Aorta (tissue), 5 donors: ENCODE results near the gene STBD1. TPM values are rescaled to one million over a fixed set of nuclear protein-coding genes. Genes with fewer than 3 reads are reported as not detected.
"Not testable (repeated sequence)": the region's sequence is repeated elsewhere in the genome, so short reads cannot be mapped to it uniquely, and the experiment has no call there.

Experiments
- ATAC-seq: fragments of 200-7000 bp; cut with Tn5 transposase; one replicate; pipeline ENCODE4 v1.9.1; 2022; ENCODE audit warnings: moderate library complexity; ENCODE audit not compliant: low FRiP score
- DNase-seq, 2 donors: peaks; one replicate each; pipeline ENCODE4 v3.0.0-alpha.2; 2020
- H3K27ac ChIP-seq, 2 donors: one replicate each; pipeline ENCODE4 v1.5.1; 2013; ENCODE audit warnings: low read length in 2 of 2, mild to moderate bottlenecking in 2 of 2, moderate library complexity in 2 of 2, control low read depth in 1 of 2, inconsistent platforms in 1 of 2, low read depth in 1 of 2
- H3K27me3 ChIP-seq, 2 donors: one replicate each; pipeline ENCODE4 v1.6.1; 2013; ENCODE audit warnings: control low read depth in 1 of 2, low read length in 1 of 2, mild to moderate bottlenecking in 1 of 2, moderate library complexity in 1 of 2; ENCODE audit not compliant: insufficient read depth in 2 of 2, control insufficient read depth in 1 of 2
- H3K36me3 ChIP-seq, 2 donors: one replicate each; pipeline ENCODE4 v1.6.1; 2013; ENCODE audit warnings: control low read depth in 1 of 2, low read length in 1 of 2, mild to moderate bottlenecking in 1 of 2; ENCODE audit not compliant: insufficient read depth in 2 of 2, control insufficient read depth in 1 of 2
- H3K4me1 ChIP-seq, 2 donors: one replicate each; pipeline ENCODE4 v1.6.1; 2013; ENCODE audit warnings: low read length in 2 of 2, control low read depth in 1 of 2, mild to moderate bottlenecking in 1 of 2, moderate library complexity in 1 of 2; ENCODE audit not compliant: insufficient read depth in 2 of 2, control insufficient read depth in 1 of 2
- H3K4me3 ChIP-seq, 2 donors: one replicate each; pipeline ENCODE4 v1.5.1; 2013; ENCODE audit warnings: low read length in 2 of 2, control low read depth in 1 of 2, mild to moderate bottlenecking in 1 of 2
- H3K9me3 ChIP-seq: one replicate; pipeline ENCODE4 v1.6.1; 2013; ENCODE audit warnings: mild to moderate bottlenecking, low read length; ENCODE audit not compliant: control insufficient read depth
- WGBS, 2 donors: extraction: QIAGEN DNeasy Blood & Tissue Kit; methylation state at CpG; one replicate each; pipeline ENCODE4 v1.1.7; 2013; 5-methylcytosine and 5-hydroxymethylcytosine counted together
- intact Hi-C, 2 donors: fragments of 100-400 bp; cut with DNase I; formaldehyde crosslinking; loops; one replicate each; pipeline versions ENCODE4 v1.14.2 to v1.15.0; 2022
- polyA plus RNA-seq, 2 donors: library from polyadenylated mRNA; stranded (reverse); fragments of 200-250 nt; gene quantifications; one replicate each; pipeline ENCODE4 v1.2.3, GENCODE V29; 2013
- total RNA-seq, 2 donors: library from RNA; stranded (reverse); fragmentation: NEBNext Ultra II Directional; extraction: Animal tissue kit (Norgen Biotek cat#: 25700); gene quantifications; one replicate each; pipeline ENCODE4 v1.2.1, GENCODE V29; 2021
- donor health status: healthy with polysubstance abuse.
- donor health status: Bipolar disorder and iron deficiency.
- donor health status: DM: no; HTN: no; CAD: no.
- donor health status: DM: no; HTN: no; CAD: no.
- donor health status: DM: yes; HTN: yes; CAD: no.

The STBD1 gene
- total and polyA plus RNA-seq, 4 donors = 7.4 to 16.8 (median 11.7) TPM

GRCh38 chr4:76280488-76281441 is 25.8 kb upstream of the STBD1 start:
- no peak overlapping the region for H3K27ac ChIP-seq
- H3K27me3 ChIP-seq = no peaks in the 10 kb centered on the region
- intact Hi-C loops = no loop called here
- H3K36me3 ChIP-seq = peaks cover 0 to 2% of the 10 kb centered on the region in 2 donors
- WGBS, 2 donors = 87 to 90% methylated on average over 6 of the region's 6 CpGs
- peaks cover 1% of the 10 kb centered on the region for H3K9me3 ChIP-seq
- no peak for DNase-seq
- no peak for ATAC-seq
- no peaks in the 10 kb centered on the region for H3K4me1 ChIP-seq
- no peak overlapping the region for H3K4me3 ChIP-seq

GRCh38 chr4:76281594-76281993 is 24.9 kb upstream of the STBD1 start:
- DNase-seq, H3K27me3 ChIP-seq, H3K27ac ChIP-seq, ATAC-seq, H3K4me3 ChIP-seq, H3K9me3 ChIP-seq, H3K4me1 ChIP-seq, intact Hi-C loops, H3K36me3 ChIP-seq: not testable (repeated sequence)
- 41 to 45% methylated on average over 6 of the region's 6 CpGs for WGBS, 2 donors

GRCh38 chr4:76282941-76283689 is 23.4 kb upstream of the STBD1 start:
- ATAC-seq (no peak), DNase-seq (no peak)
- H3K4me3 ChIP-seq = no peak overlapping the region
- H3K27me3 ChIP-seq = no peaks in the 10 kb centered on the region
- H3K4me1 ChIP-seq = no peaks in the 10 kb centered on the region
- H3K9me3 ChIP-seq = peaks cover 1% of the 10 kb centered on the region
- H3K36me3 ChIP-seq = peaks cover 0 to 2% of the 10 kb centered on the region in 2 donors
- intact Hi-C loops = no loop called here
- WGBS, 2 donors = 81 to 86% methylated on average over 6 of the region's 6 CpGs
- no peak overlapping the region for H3K27ac ChIP-seq

GRCh38 chr4:76283900-76284299 is 22.6 kb upstream of the STBD1 start:
- Histone ChIP-seq H3K4me3 (no peak overlapping the region), H3K36me3 (peaks cover 0 to 2% of the 10 kb centered on the region in 2 donors), H3K27me3 (no peaks in the 10 kb centered on the region), H3K27ac (no peak overlapping the region), H3K9me3 (peaks cover 1% of the 10 kb centered on the region), H3K4me1 (no peaks in the 10 kb centered on the region)
- 61 to 69% methylated on average over 4 of the region's 4 CpGs for WGBS, 2 donors
- intact Hi-C loops = no loop called here
- DNase-seq = no peak
- ATAC-seq = no peak

GRCh38 chr4:76287811-76288210 is 18.7 kb upstream of the STBD1 start:
- DNase-seq, H3K27me3 ChIP-seq, H3K4me3 ChIP-seq, H3K36me3 ChIP-seq, ATAC-seq, intact Hi-C loops, H3K27ac ChIP-seq, H3K9me3 ChIP-seq, H3K4me1 ChIP-seq: not testable (repeated sequence)
- 83 to 84% methylated on average over 3 of the region's 3 CpGs for WGBS, 2 donors

GRCh38 chr4:76292730-76293129 is 13.8 kb upstream of the STBD1 start:
- ATAC-seq = no peak
- no peak for DNase-seq
- peaks cover 4% of the 10 kb centered on the region for H3K9me3 ChIP-seq
- H3K36me3 ChIP-seq = no peaks in the 10 kb centered on the region
- intact Hi-C loops = no loop called here
- H3K27ac ChIP-seq = no peak overlapping the region
- no peak overlapping the region for H3K4me3 ChIP-seq
- no peaks in the 10 kb centered on the region for H3K27me3 ChIP-seq
- WGBS, 2 donors = 88 to 89% methylated on average over 3 of the region's 3 CpGs
- H3K4me1 ChIP-seq = no peaks in the 10 kb centered on the region

GRCh38 chr4:76293772-76294171 is 12.8 kb upstream of the STBD1 start:
- intact Hi-C loops = no loop called here
- Histone ChIP-seq H3K27ac (no peak overlapping the region), H3K36me3 (no peaks in the 10 kb centered on the region), H3K4me3 (no peak overlapping the region), H3K27me3 (no peaks in the 10 kb centered on the region), H3K9me3 (peaks cover 4% of the 10 kb centered on the region), H3K4me1 (no peaks in the 10 kb centered on the region)
- DNase-seq = no peak
- WGBS, 2 donors = 65 to 74% methylated on average over 2 of the region's 2 CpGs
- peak; percentile 85 for ATAC-seq

GRCh38 chr4:76296286-76296820 is 10.2 kb upstream of the STBD1 start:
- H3K4me3 ChIP-seq = no peak overlapping the region
- DNase-seq (no peak), ATAC-seq (no peak)
- 89 to 93% methylated on average over 3 of the region's 3 CpGs for WGBS, 2 donors
- intact Hi-C loops = no loop called here
- no peaks in the 10 kb centered on the region for H3K27me3 ChIP-seq
- peaks cover 0 to 2% of the 10 kb centered on the region in 2 donors for H3K4me1 ChIP-seq
- peaks cover 2% of the 10 kb centered on the region for H3K9me3 ChIP-seq
- no peaks in the 10 kb centered on the region for H3K36me3 ChIP-seq
- no peak overlapping the region for H3K27ac ChIP-seq
